ENCODE results near the gene PRPH2. TPM values are rescaled to one million over a fixed set of nuclear protein-coding genes. Genes with fewer than 3 reads are reported as not detected.

Gene PRPH2
- total RNA-seq, 1 donor from 2014 or later: not detected

DNA sequence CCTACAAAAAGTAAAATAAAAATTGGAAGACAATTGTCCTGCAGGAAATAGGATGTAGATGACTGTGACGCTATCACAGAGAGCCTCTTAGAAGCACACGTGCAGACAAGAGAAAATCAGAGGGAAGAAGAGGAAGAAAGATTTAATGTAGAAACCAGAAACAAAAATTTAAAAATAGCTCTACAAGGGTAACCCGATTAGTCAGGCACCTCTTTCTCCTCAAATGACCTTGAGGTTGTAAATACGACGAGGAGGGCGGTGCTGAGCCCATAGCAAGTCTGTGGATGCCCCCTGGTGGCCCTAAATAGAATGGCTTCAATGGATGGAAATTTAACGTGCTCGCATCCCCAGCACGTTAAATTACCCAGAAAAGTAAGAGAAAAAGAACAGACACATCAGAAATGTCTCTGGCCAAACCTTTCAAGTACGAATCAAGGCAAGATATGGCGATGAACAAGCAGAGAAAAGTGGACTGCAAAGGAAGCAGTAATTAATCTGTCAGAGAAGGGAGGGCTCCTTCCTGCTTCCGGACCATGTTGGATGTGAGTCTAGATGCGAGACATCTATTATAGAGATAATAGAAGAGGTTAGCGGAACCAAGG lies 4.2 kb upstream of the PRPH2 start:
- peak overlapping the region; percentile 58 for H3K4me3 ChIP-seq (ENCODE audit: insufficient read depth, low read depth, low read length)
- peak overlapping the region; percentile 73 for H3K9ac ChIP-seq (ENCODE audit: low read length)
- H3K4me2 ChIP-seq (ENCODE audit: low read length): peak overlapping the region; percentile 91
- peak; percentile 17 for FAIRE-seq
- H3K4me3 Mint-ChIP-seq (ENCODE audit: unreplicated experiment): no peak overlapping the region
- H3K79me2 ChIP-seq (ENCODE audit: insufficient read depth, low read length): no peaks in the 10 kb centered on the region
- H3K36me3 Mint-ChIP-seq (ENCODE audit: low read depth, unreplicated experiment): no peaks in the 10 kb centered on the region
- peak overlapping the region; percentile 35 for H3K27ac ChIP-seq (ENCODE audit: low read depth, low read length)
- no peak overlapping the region for H3K27ac Mint-ChIP-seq (ENCODE audit: unreplicated experiment)
- H3K36me3 ChIP-seq (ENCODE audit: insufficient read depth, low read length): no peaks in the 10 kb centered on the region
- peak overlapping the region; percentile 99 for H2AFZ ChIP-seq (ENCODE audit: low read depth, low read length)
- TF ChIP-seq CTCF (IDR thresholded peaks at IDR 0.05; ENCODE audit: insufficient read depth, low read depth, low read length): peak; percentile 98
- TF ChIP-seq EZH2 (IDR thresholded peaks at IDR 0.05; ENCODE audit: insufficient read depth, low read length): no peak
- H3K27me3 ChIP-seq (ENCODE audit: insufficient read depth, low read length): no peaks in the 10 kb centered on the region
- H3K27me3 Mint-ChIP-seq (ENCODE audit: low read depth, unreplicated experiment): peaks cover 9% of the 10 kb centered on the region
- peaks cover 5% of the 10 kb centered on the region for H3K4me1 ChIP-seq (ENCODE audit: insufficient read depth, low read length)
- DNase-seq (ENCODE audit: low read depth): peak; percentile 76
- H3K9me3 Mint-ChIP-seq (ENCODE audit: unreplicated experiment): no peaks in the 10 kb centered on the region
- H4K20me1 ChIP-seq (ENCODE audit: insufficient read depth, low read length): no peaks in the 10 kb centered on the region
- no peaks in the 10 kb centered on the region for H3K4me1 Mint-ChIP-seq (ENCODE audit: low read depth, unreplicated experiment)
- H3K9me3 ChIP-seq (ENCODE audit: insufficient read depth, low read depth, low read length): no peaks in the 10 kb centered on the region

- FAIRE-seq: no peak
- peaks cover 15% of the 10 kb centered on the region for H3K27me3 Mint-ChIP-seq (ENCODE audit: low read depth, unreplicated experiment)
- H3K4me1 Mint-ChIP-seq (ENCODE audit: low read depth, unreplicated experiment): no peaks in the 10 kb centered on the region
- no peaks in the 10 kb centered on the region for H3K9me3 ChIP-seq (ENCODE audit: insufficient read depth, low read depth, low read length)
- no peak overlapping the region for H3K4me3 Mint-ChIP-seq (ENCODE audit: unreplicated experiment)
- no peak for DNase-seq (ENCODE audit: low read depth)
- no peaks in the 10 kb centered on the region for H3K27me3 ChIP-seq (ENCODE audit: insufficient read depth, low read length)
- no peaks in the 10 kb centered on the region for H3K9me3 Mint-ChIP-seq (ENCODE audit: unreplicated experiment)
- no peak overlapping the region for H2AFZ ChIP-seq (ENCODE audit: low read depth, low read length)
- TF ChIP-seq EZH2 (IDR thresholded peaks at IDR 0.05; ENCODE audit: insufficient read depth, low read length) (no peak), CTCF (IDR thresholded peaks at IDR 0.05; ENCODE audit: insufficient read depth, low read depth, low read length) (no peak)
- no peaks in the 10 kb centered on the region for H3K36me3 Mint-ChIP-seq (ENCODE audit: low read depth, unreplicated experiment)
- peak overlapping the region; percentile 73 for H3K9ac ChIP-seq (ENCODE audit: low read length)
- peak overlapping the region; percentile 91 for H3K4me2 ChIP-seq (ENCODE audit: low read length)
- no peaks in the 10 kb centered on the region for H4K20me1 ChIP-seq (ENCODE audit: insufficient read depth, low read length)
- no peaks in the 10 kb centered on the region for H3K79me2 ChIP-seq (ENCODE audit: insufficient read depth, low read length)
- H3K4me3 ChIP-seq (ENCODE audit: insufficient read depth, low read depth, low read length): no peak overlapping the region
- H3K36me3 ChIP-seq (ENCODE audit: insufficient read depth, low read length): no peaks in the 10 kb centered on the region
- H3K27ac ChIP-seq (ENCODE audit: low read depth, low read length): no peak overlapping the region
- H3K4me1 ChIP-seq (ENCODE audit: insufficient read depth, low read length): peaks cover 7% of the 10 kb centered on the region
- H3K27ac Mint-ChIP-seq (ENCODE audit: unreplicated experiment): no peak overlapping the region
These were observed 3.6 kb upstream of the PRPH2 start for GRCh38 chr6:42726026-42726425.

- Histone ChIP-seq H3K27ac (ENCODE audit: low read depth, low read length) (no peak overlapping the region), H4K20me1 (ENCODE audit: insufficient read depth, low read length) (no peaks in the 10 kb centered on the region), H3K9me3 (ENCODE audit: insufficient read depth, low read depth, low read length) (no peaks in the 10 kb centered on the region), H2AFZ (ENCODE audit: low read depth, low read length) (no peak overlapping the region), H3K9ac (ENCODE audit: low read length) (no peak overlapping the region), H3K36me3 (ENCODE audit: insufficient read depth, low read length) (no peaks in the 10 kb centered on the region), H3K4me1 (ENCODE audit: insufficient read depth, low read length) (peaks cover 13% of the 10 kb centered on the region), H3K27me3 (ENCODE audit: insufficient read depth, low read length) (no peaks in the 10 kb centered on the region), H3K4me3 (ENCODE audit: insufficient read depth, low read depth, low read length) (no peak overlapping the region), H3K4me2 (ENCODE audit: low read length) (no peak overlapping the region), H3K79me2 (ENCODE audit: insufficient read depth, low read length) (no peaks in the 10 kb centered on the region)
- Mint-ChIP-seq H3K9me3 (ENCODE audit: unreplicated experiment) (no peaks in the 10 kb centered on the region), H3K27me3 (ENCODE audit: low read depth, unreplicated experiment) (peaks cover 21% of the 10 kb centered on the region), H3K4me3 (ENCODE audit: unreplicated experiment) (no peak overlapping the region), H3K4me1 (ENCODE audit: low read depth, unreplicated experiment) (no peaks in the 10 kb centered on the region), H3K27ac (ENCODE audit: unreplicated experiment) (no peak overlapping the region), H3K36me3 (ENCODE audit: low read depth, unreplicated experiment) (no peaks in the 10 kb centered on the region)
- DNase-seq (ENCODE audit: low read depth) (no peak), FAIRE-seq (no peak)
- TF ChIP-seq EZH2 (IDR thresholded peaks at IDR 0.05; ENCODE audit: insufficient read depth, low read length) (no peak), CTCF (IDR thresholded peaks at IDR 0.05; ENCODE audit: insufficient read depth, low read depth, low read length) (no peak)
These were observed 2.4 kb upstream of the PRPH2 start for GRCh38 chr6:42724825-42725224.

All from astrocyte (in vitro differentiated cells and primary cell).